OCI-LY3 (cell line): ENCODE results near the gene CRYBG3.

Experiments used
- CTCF ChIP-seq: fragments of 200-600, 300-600 bp; sonication (generic); IDR thresholded peaks from 2 replicates; pipeline ENCODE4 v1.5.1; 2014; ENCODE audit warnings: antibody characterized with exemption, low read length, low read depth
- EZH2phosphoT487 ChIP-seq: fragments of 200-600 bp; shearing (Covaris generic); IDR thresholded peaks from 2 replicates; pipeline ENCODE4 v1.6.1; 2018; ENCODE audit warnings: antibody characterized with exemption, mixed run types, low read depth

- TF ChIP-seq CTCF (no peak), EZH2phosphoT487 (no peak)
Observed at GRCh38 chr3:97880267-97880666, 58.5 kb downstream of the CRYBG3 start.
